ENCODE results near the gene COA1. TPM values are rescaled to one million over a fixed set of nuclear protein-coding genes. Genes with fewer than 3 reads are reported as not detected.
"Not testable (repeated sequence)": the region's sequence is repeated elsewhere in the genome, so short reads cannot be mapped to it uniquely, and the experiment has no call there.

Gene COA1
- total RNA-seq, 2 donors from 2014 or later: 36.8 to 52.4 TPM

GRCh38 chr7:43691611-43692010 lies 37.7 kb downstream of the COA1 start:
- Histone ChIP-seq H3K27me3 (no peaks in the 10 kb centered on the region), H3K4me3 (no peak overlapping the region), H3K27ac (no peak overlapping the region), H3K4me1 (peaks cover 7% of the 10 kb centered on the region), H3K36me3 (replicated peaks in 1 of 2; ENCODE audit: insufficient read depth in 1 of 2, low read depth in 2 of 2) (no peaks in the 10 kb centered on the region), H3K9me3 (no peaks in the 10 kb centered on the region)
- WGBS, 2 donors: 70 to 84% methylated on average over 2 to 3 of the region's 3 CpGs
- no peak for DNase-seq
- TF ChIP-seq CTCF (IDR thresholded peaks at IDR 0.05) (no peak), POLR2A (IDR thresholded peaks at IDR 0.05) (no peak)
- intact Hi-C loops (cut with DNase I): no loop called here
- ATAC-seq: no peak

GRCh38 chr7:43689115-43689514 lies 40.2 kb downstream of the COA1 start:
- Histone ChIP-seq H3K9me3 (no peaks in the 10 kb centered on the region), H3K4me3 (no peak overlapping the region), H3K27ac (no peak overlapping the region), H3K36me3 (replicated peaks in 1 of 2; ENCODE audit: insufficient read depth in 1 of 2, low read depth in 2 of 2) (no peaks in the 10 kb centered on the region), H3K4me1 (no peaks in the 10 kb centered on the region), H3K27me3 (no peaks in the 10 kb centered on the region)
- ATAC-seq (no peak), DNase-seq (no peak)
- 86 to 93% methylated on average over 1 of the region's 1 CpG for WGBS, 2 donors
- intact Hi-C loops (cut with DNase I): no loop called here
- TF ChIP-seq CTCF (IDR thresholded peaks at IDR 0.05): no peak
- TF ChIP-seq POLR2A (IDR thresholded peaks at IDR 0.05): no peak

- DNase-seq, H3K9me3 ChIP-seq: not testable (repeated sequence)
These were observed 41.5 kb downstream of the COA1 start for GRCh38 chr7:43687866-43688265.

GRCh38 chr7:43686991-43687390 lies 42.3 kb downstream of the COA1 start:
- Histone ChIP-seq H3K27me3 (no peaks in the 10 kb centered on the region), H3K27ac (no peak overlapping the region), H3K4me1 (peaks cover 7% of the 10 kb centered on the region), H3K9me3 (no peaks in the 10 kb centered on the region), H3K36me3 (replicated peaks in 1 of 2; ENCODE audit: insufficient read depth in 1 of 2, low read depth in 2 of 2) (no peaks in the 10 kb centered on the region), H3K4me3 (no peak overlapping the region)
- TF ChIP-seq POLR2A (IDR thresholded peaks at IDR 0.05): no peak
- ATAC-seq (no peak), DNase-seq (no peak)
- 78 to 83% methylated on average over 2 of the region's 2 CpGs for WGBS, 2 donors
- intact Hi-C loops (cut with DNase I): no loop called here

More at GRCh38 chr7:43687866-43688265, 41.5 kb downstream of the COA1 start:
- H3K27ac ChIP-seq; intact Hi-C loops (cut with DNase I); ATAC-seq; H3K4me1 ChIP-seq; H3K27me3 ChIP-seq; H3K36me3 ChIP-seq (replicated peaks in 1 of 2; ENCODE audit: insufficient read depth in 1 of 2, low read depth in 2 of 2); H3K4me3 ChIP-seq: not testable (repeated sequence)
- WGBS, 2 donors: 93% methylated on average over 4 of the region's 4 CpGs

GRCh38 chr7:43680736-43681135 lies 48.6 kb downstream of the COA1 start:
- DNase-seq: no peak
- Histone ChIP-seq H3K4me1 (peaks cover 17% of the 10 kb centered on the region), H3K36me3 (replicated peaks in 1 of 2; ENCODE audit: insufficient read depth in 1 of 2, low read depth in 2 of 2) (no peaks in the 10 kb centered on the region), H3K27me3 (no peaks in the 10 kb centered on the region), H3K27ac (no peak overlapping the region), H3K9me3 (no peaks in the 10 kb centered on the region), H3K4me3 (no peak overlapping the region)
- WGBS, 2 donors: 73 to 98% methylated on average over 3 of the region's 3 CpGs
- no peak for ATAC-seq
- TF ChIP-seq CTCF (IDR thresholded peaks at IDR 0.05) (no peak), POLR2A (IDR thresholded peaks at IDR 0.05) (no peak)
- intact Hi-C loops (cut with DNase I): no loop called here
